ENCODE results near the gene A1BG. TPM values are rescaled to one million over a fixed set of nuclear protein-coding genes. Genes with fewer than 3 reads are reported as not detected.

The A1BG gene
- total and polyA plus RNA-seq, 2 of the 13 experiments (the other 11 are each of a cell fraction or from before 2014, with no cell fraction given), result 14.7 to 41.4 TPM

DNA sequence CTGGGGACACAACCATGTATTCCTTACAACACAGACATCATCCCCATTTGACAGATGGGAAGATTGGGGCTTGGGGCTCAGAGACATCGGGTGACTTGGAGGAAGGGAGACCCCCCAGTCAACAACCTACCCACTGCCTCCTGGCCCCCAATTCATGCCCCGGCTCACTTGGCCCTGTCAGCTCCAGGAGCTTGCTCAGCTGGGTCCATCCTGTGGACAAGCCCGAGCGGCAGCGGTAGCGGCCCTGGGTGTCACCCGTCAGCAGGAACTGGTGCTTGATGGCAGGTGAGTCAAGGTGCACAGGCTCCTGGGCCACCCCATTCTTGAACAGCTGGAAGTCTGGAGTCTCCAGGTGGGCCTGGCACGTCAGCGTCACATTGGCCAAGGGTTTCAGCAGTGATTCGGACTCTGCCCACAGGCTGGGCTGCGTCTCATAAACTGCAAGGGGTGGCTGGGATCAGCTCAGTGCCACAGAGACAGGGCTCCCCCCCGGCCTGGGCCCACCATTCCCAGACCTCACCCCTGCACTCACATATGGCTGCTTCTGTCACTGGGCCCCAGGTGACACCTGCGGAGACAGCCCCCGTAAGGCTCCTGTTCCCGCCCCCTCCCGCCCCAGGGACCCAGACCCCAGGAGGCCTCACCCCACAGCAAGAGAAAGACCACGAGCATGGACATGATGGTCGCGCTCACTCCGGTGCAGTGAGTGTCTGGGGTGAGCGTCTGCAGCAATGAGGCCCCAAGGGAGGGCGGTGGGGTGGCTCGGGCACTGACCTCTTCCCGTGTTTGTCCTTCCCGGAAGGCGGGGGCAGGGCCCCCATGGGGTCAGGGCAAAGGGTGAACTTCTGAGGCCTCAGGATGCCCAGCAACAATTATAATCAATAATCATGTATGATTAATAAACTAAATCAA lies at the start of gene A1BG (continued):
- TF ChIP-seq HNF4A (CRISPR knock-in tag; IDR thresholded peaks at IDR 0.05), result peak; percentile 80
- TF ChIP-seq, protein P1, sequence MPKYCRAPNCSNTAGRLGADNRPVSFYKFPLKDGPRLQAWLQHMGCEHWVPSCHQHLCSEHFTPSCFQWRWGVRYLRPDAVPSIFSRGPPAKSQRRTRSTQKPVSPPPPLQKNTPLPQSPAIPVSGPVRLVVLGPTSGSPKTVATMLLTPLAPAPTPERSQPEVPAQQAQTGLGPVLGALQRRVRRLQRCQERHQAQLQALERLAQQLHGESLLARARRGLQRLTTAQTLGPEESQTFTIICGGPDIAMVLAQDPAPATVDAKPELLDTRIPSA (CRISPR knock-in tag; IDR thresholded peaks at IDR 0.05; ENCODE audit: borderline replicate concordance), result no peak
- TF ChIP-seq, protein P2, sequence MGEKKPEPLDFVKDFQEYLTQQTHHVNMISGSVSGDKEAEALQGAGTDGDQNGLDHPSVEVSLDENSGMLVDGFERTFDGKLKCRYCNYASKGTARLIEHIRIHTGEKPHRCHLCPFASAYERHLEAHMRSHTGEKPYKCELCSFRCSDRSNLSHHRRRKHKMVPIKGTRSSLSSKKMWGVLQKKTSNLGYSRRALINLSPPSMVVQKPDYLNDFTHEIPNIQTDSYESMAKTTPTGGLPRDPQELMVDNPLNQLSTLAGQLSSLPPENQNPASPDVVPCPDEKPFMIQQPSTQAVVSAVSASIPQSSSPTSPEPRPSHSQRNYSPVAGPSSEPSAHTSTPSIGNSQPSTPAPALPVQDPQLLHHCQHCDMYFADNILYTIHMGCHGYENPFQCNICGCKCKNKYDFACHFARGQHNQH (CRISPR knock-in tag; IDR thresholded peaks at IDR 0.05), result no peak; the same call in 1 of the 2 replicates
- TF ChIP-seq HIVEP1 (CRISPR knock-in tag; IDR thresholded peaks at IDR 0.05), result no peak
- no peak for TF ChIP-seq FIP1L1 (IDR thresholded peaks at IDR 0.05; ENCODE audit: borderline replicate concordance, insufficient read depth, low read depth, low read length)
- TF ChIP-seq SNRNP70 (IDR thresholded peaks at IDR 0.05; ENCODE audit: low read depth, low read length), result no peak
- TF ChIP-seq HMG20A (CRISPR knock-in tag; IDR thresholded peaks at IDR 0.05; ENCODE audit: borderline replicate concordance), result no peak
- TF ChIP-seq ATRX (CRISPR knock-in tag; IDR thresholded peaks at IDR 0.05; ENCODE audit: borderline replicate concordance), result no peak
- TF ChIP-seq HOXA9 (CRISPR knock-in tag; IDR thresholded peaks at IDR 0.05; ENCODE audit: borderline replicate concordance), result no peak
- TF ChIP-seq, protein P3, sequence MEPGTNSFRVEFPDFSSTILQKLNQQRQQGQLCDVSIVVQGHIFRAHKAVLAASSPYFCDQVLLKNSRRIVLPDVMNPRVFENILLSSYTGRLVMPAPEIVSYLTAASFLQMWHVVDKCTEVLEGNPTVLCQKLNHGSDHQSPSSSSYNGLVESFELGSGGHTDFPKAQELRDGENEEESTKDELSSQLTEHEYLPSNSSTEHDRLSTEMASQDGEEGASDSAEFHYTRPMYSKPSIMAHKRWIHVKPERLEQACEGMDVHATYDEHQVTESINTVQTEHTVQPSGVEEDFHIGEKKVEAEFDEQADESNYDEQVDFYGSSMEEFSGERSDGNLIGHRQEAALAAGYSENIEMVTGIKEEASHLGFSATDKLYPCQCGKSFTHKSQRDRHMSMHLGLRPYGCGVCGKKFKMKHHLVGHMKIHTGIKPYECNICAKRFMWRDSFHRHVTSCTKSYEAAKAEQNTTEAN (CRISPR knock-in tag; conservative IDR thresholded peaks at IDR 0.05), result no peak
- no peak for TF ChIP-seq ZNF7 (CRISPR knock-in tag; IDR thresholded peaks at IDR 0.05)
- TF ChIP-seq PHF20 (CRISPR knock-in tag; IDR thresholded peaks at IDR 0.05), result no peak
- no peak for TF ChIP-seq JUND (CRISPR knock-in tag; IDR thresholded peaks at IDR 0.05)
- TF ChIP-seq KLF12 (CRISPR knock-in tag; IDR thresholded peaks at IDR 0.05; ENCODE audit: borderline replicate concordance), result no peak
- 0 out of 2 replicates have a peak, but pooled peaks have one; percentile 8 for TF ChIP-seq SP4 (CRISPR knock-in tag; IDR thresholded peaks at IDR 0.05)
- no peak for TF ChIP-seq ZBTB7B (CRISPR knock-in tag; IDR thresholded peaks at IDR 0.05)
- no peak for TF ChIP-seq HDAC6 (IDR thresholded peaks at IDR 0.05; ENCODE audit: low read depth, low read length)
- peak; percentile 17; the same call in 1 of the 2 replicates for TF ChIP-seq ZNF274 (CRISPR knock-in tag; IDR thresholded peaks at IDR 0.05)
- no peak for TF ChIP-seq SIN3B (IDR thresholded peaks at IDR 0.05; ENCODE audit: low read length)
- TF ChIP-seq, protein P4, sequence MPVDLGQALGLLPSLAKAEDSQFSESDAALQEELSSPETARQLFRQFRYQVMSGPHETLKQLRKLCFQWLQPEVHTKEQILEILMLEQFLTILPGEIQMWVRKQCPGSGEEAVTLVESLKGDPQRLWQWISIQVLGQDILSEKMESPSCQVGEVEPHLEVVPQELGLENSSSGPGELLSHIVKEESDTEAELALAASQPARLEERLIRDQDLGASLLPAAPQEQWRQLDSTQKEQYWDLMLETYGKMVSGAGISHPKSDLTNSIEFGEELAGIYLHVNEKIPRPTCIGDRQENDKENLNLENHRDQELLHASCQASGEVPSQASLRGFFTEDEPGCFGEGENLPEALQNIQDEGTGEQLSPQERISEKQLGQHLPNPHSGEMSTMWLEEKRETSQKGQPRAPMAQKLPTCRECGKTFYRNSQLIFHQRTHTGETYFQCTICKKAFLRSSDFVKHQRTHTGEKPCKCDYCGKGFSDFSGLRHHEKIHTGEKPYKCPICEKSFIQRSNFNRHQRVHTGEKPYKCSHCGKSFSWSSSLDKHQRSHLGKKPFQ (CRISPR knock-in tag; IDR thresholded peaks at IDR 0.05; ENCODE audit: insufficient replicate concordance), result no peak
- TF ChIP-seq SAP130 (CRISPR knock-in tag; IDR thresholded peaks at IDR 0.05; ENCODE audit: low read depth), result no peak; the same call in none of the 2 replicates
- TF ChIP-seq ZNF432 (CRISPR knock-in tag; IDR thresholded peaks at IDR 0.05; ENCODE audit: borderline replicate concordance), result no peak
- TF ChIP-seq ZNF549 (CRISPR knock-in tag; IDR thresholded peaks at IDR 0.05), result no peak
